Measurements from ENCODE around the gene STK32A. TPM values are rescaled to one million over a fixed set of nuclear protein-coding genes. Genes with fewer than 3 reads are reported as not detected.
"Not testable (repeated sequence)": the region's sequence is repeated elsewhere in the genome, so short reads cannot be mapped to it uniquely, and the experiment has no call there.

Gene STK32A
- total and polyA plus RNA-seq, 8 donors: 2.3 to 22.5 (median 5.2) TPM

DNA sequence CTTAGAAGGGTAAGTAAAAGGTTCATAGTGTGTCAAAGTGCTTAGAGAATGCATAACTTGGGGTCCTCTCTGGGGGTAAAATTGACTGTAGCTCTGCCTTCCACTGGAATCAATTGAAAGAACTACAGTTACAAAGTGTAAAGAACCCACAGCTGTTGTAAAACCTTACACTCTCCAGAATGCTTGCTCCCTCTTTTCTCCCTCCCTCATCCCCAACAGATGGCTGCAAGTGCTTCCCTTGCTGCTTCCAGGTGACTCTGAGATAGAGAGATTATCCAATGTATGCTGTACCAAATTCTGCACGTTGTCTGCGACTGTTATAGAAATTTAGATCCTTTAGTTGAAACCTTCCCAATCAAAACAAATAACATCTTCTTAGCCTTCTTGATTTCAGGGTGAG lies 126.0 kb downstream of the STK32A start:
- TF ChIP-seq CTCF (IDR thresholded peaks at IDR 0.05): no peak
- no peaks in the 10 kb centered on the region for H3K36me3 ChIP-seq
- H3K27ac ChIP-seq: no peak overlapping the region
- no peak for ATAC-seq
- H3K4me1 ChIP-seq: no peaks in the 10 kb centered on the region
- intact Hi-C loops (cut with DNase I): no loop called here
- no peak for DNase-seq
- H3K27me3 ChIP-seq: no peaks in the 10 kb centered on the region
- H3K4me3 ChIP-seq: no peak overlapping the region
- H3K9me3 ChIP-seq: no peaks in the 10 kb centered on the region

DNA sequence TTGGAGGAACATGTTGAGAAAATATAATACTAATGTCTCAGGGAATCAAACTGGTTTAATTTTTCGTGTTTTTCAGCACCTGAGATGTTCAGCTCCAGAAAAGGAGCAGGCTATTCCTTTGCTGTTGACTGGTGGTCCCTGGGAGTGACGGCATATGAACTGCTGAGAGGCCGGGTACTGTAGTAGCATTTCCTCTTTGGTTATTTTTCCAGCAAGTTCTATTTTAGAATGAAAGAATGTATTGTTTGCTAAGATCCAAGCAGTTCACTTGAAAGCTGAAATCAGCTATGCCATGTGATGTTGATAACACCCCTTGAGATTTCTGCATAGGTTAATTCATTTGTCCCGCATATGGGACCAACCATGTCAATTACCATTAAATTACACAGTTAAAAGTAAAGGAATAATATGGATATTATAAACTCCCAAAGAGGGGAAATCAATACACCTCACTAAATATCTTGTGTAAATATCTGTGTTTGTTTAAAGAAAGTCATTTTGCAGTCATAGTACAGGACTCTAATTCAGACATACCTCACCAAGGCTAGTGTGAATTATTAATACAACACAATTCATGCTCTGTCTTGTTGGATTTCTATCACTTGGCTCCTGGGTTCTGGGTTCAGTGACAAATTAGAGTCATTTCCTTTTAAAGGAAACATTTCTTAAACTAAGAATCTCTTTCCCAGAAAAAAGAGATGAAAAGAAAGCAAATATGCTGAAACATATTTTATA lies 126.8 kb downstream of the STK32A start:
- H3K27me3 ChIP-seq: no peaks in the 10 kb centered on the region
- DNase-seq (no peak), ATAC-seq (no peak)
- no peak overlapping the region for H3K4me3 ChIP-seq
- no peak overlapping the region for H3K27ac ChIP-seq
- H3K36me3 ChIP-seq: no peaks in the 10 kb centered on the region
- no peaks in the 10 kb centered on the region for H3K4me1 ChIP-seq
- intact Hi-C loops (cut with DNase I): no loop called here
- TF ChIP-seq CTCF (IDR thresholded peaks at IDR 0.05): no peak
- no peaks in the 10 kb centered on the region for H3K9me3 ChIP-seq

DNA sequence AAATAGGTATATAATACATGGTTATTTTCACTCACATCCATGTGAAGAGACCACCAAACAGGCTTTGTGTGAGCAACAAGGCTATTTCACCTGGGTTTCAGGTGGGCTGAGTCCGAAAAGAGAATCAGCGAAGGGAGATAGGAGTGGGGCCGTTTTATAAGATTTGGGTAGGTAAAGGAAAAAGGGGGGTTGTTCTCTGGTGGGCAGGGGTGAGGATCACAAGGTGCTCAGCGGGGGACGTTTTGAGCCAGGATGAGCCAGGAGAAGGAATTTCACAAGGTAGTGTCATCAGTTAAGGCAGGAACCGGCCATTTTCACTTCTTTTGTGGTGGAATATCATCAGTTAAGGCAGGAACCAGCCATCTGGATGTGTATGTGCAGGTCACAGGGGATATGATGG lies 132.6 kb downstream of the STK32A start:
- H3K4me3 ChIP-seq; intact Hi-C loops (cut with DNase I); H3K36me3 ChIP-seq; ATAC-seq; DNase-seq; H3K27ac ChIP-seq; H3K4me1 ChIP-seq; H3K27me3 ChIP-seq; H3K9me3 ChIP-seq: not testable (repeated sequence)

DNA sequence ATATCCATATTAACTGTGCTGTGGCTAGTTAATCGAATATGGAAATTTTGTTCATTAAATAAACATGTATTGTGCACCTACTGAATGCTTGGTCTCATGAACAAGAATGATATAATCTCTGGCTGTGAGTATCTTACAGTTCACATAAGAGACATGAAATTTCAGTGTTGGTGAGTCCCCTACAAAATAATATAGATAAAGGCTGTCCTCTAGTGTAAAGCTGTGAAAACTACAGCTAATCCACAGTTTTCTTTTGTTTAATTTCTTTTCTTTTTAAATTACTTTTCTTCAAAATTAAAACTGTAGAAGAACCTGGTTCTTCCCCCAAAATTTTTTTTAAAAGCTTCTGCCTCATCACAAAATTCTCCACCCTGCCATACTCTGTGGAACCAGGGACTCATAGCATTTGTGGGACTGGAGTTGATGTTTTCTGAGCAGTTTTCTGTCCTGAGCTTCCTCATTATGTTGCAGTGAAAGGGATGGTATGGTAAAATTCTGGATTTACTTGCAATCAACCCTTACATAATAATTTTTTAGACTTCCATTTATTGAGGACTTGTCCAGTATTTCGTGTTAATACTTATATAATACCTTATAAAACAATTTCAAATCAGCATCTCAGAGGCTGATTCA lies 135.0 kb downstream of the STK32A start:
- ATAC-seq (peak; percentile 78), DNase-seq (no peak)
- H3K36me3 ChIP-seq: no peaks in the 10 kb centered on the region
- H3K27me3 ChIP-seq: no peaks in the 10 kb centered on the region
- H3K4me1 ChIP-seq: no peaks in the 10 kb centered on the region
- intact Hi-C loops (cut with DNase I): loop anchor here in 1 of 2 donors (10.0 kb wide), 1 partner anchor 145 kb away; no protein-coding TSS in a partner anchor
- TF ChIP-seq CTCF (IDR thresholded peaks at IDR 0.05): peak in 1 of 2 donors; percentile 56
- no peak overlapping the region for H3K4me3 ChIP-seq
- no peaks in the 10 kb centered on the region for H3K9me3 ChIP-seq
- H3K27ac ChIP-seq: no peak overlapping the region

DNA sequence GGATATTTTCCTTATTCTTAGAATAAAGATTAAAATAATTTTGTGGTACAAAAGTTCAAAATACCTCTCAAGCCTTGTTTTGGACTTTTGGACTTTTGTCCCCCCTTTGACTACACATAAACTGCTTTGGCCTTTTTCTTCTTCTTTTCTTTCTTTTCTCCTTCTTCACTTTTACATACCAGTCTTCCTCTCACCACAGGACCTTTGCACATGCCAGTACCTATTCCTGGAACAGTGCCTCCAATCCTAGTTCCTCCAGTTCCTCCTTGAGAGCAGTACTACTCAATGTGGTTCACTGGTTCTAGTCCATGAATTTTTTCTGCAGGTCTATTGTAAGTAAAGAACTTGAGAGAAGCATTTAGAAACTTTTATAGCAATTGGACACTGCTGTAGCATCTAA lies 136.5 kb downstream of the STK32A start:
- H3K36me3 ChIP-seq: no peaks in the 10 kb centered on the region
- no peaks in the 10 kb centered on the region for H3K4me1 ChIP-seq
- DNase-seq (no peak), ATAC-seq (no peak)
- TF ChIP-seq CTCF (IDR thresholded peaks at IDR 0.05): no peak
- intact Hi-C loops (cut with DNase I): loop anchor here in 1 of 2 donors (10.0 kb wide), 1 partner anchor 146 kb away; no protein-coding TSS in a partner anchor
- H3K9me3 ChIP-seq: no peaks in the 10 kb centered on the region
- no peaks in the 10 kb centered on the region for H3K27me3 ChIP-seq
- H3K4me3 ChIP-seq: no peak overlapping the region
- no peak overlapping the region for H3K27ac ChIP-seq
